Endothelial cell of umbilical vein (primary cell): Measurements from ENCODE around the gene KSR1. TPM values are rescaled to one million over a fixed set of nuclear protein-coding genes. Genes with fewer than 3 reads are reported as not detected.
"Not testable (repeated sequence)": the region's sequence is repeated elsewhere in the genome, so short reads cannot be mapped to it uniquely, and the experiment has no call there.

Experiments
- BruUV-seq: library from RNA; stranded (reverse); fragments of 400-500 nt; replicated peaks from 2 replicates; lab custom pipeline; 2021; lab: Mats Ljungman, UMichigan
- CTCF ChIA-PET: fragments of 300-600, 350-600 bp; sonication (Branson Sonifier 250); formaldehyde crosslinking; loops from one replicate; lab custom pipeline; 2021; ENCODE audit warnings: antibody characterized with exemption, inconsistent platforms; lab: Charles Lee
- POLR2A ChIA-PET: fragments of 300-600, 350-600 bp; sonication (Branson Sonifier 250); formaldehyde crosslinking; loops from one replicate; lab custom pipeline; 2021; ENCODE audit warnings: antibody characterized with exemption, inconsistent platforms; lab: Charles Lee
- DNase-seq: peaks from one replicate; pipeline ENCODE4 v3.0.0-alpha.2; 2011; ENCODE audit warnings: low read depth, low spot score
- FAIRE-seq: peaks from 2 replicates; lab custom pipeline; 2011; peaks lifted over from hg19 to GRCh38; lab: Jason Lieb, UNC
- H2AFZ ChIP-seq: 2 replicates; pipeline ENCODE4 v1.6.0; 2012; ENCODE audit warnings: low read depth, low read length, control low read depth, inconsistent platforms
- H3K27ac ChIP-seq: 2 replicates; pipeline ENCODE4 v1.5.1; 2011; ENCODE audit warnings: low read depth, mild to moderate bottlenecking, control low read depth, low read length, moderate library complexity; ENCODE audit not compliant: insufficient read depth
- H3K27me3 ChIP-seq, 2 experiments: 2 replicates each; pipeline versions ENCODE4 v1.6.0 to v1.6.1; 2011; ENCODE audit warnings: low read length in 2 of 2, mixed read lengths in 1 of 2; ENCODE audit not compliant: control insufficient read depth in 2 of 2, insufficient read depth in 2 of 2
- H3K36me3 ChIP-seq, 2 experiments: 2 replicates in 1 of 2; 3 replicates in 1 of 2; pipeline ENCODE4 v1.5.1; 2011; ENCODE audit warnings: low read length in 2 of 2, mild to moderate bottlenecking in 1 of 2, moderate library complexity in 1 of 2; ENCODE audit not compliant: control insufficient read depth in 2 of 2, insufficient read depth in 2 of 2; ENCODE audit errors: extremely low read depth in 1 of 2
- H3K4me1 ChIP-seq: 3 replicates; pipeline ENCODE4 v1.5.1; 2011; ENCODE audit warnings: mild to moderate bottlenecking, low read length; ENCODE audit not compliant: control insufficient read depth, insufficient read depth; ENCODE audit errors: extremely low read depth
- H3K4me2 ChIP-seq: 2 replicates; pipeline ENCODE4 v1.6.1; 2011; ENCODE audit warnings: low read length, control low read depth, mixed read lengths; ENCODE audit not compliant: insufficient read depth
- H3K4me3 ChIP-seq, 3 experiments: fragments of 200-600 bp in 1 of 3; sonication (generic), shearing (Covaris generic) in 1 of 3; replicated peaks in 1 of 3; 2 replicates each; pipeline ENCODE4 v1.5.1; 2011 to 2016; ENCODE audit warnings: control low read depth in 3 of 3, low read length in 3 of 3, mild to moderate bottlenecking in 2 of 3, inconsistent platforms in 1 of 3, low read depth in 1 of 3, moderate library complexity in 1 of 3; ENCODE audit not compliant: insufficient read depth in 1 of 3
- H3K79me2 ChIP-seq: 2 replicates; pipeline ENCODE4 v1.6.0; 2012; ENCODE audit warnings: low read length, inconsistent platforms; ENCODE audit not compliant: control insufficient read depth, insufficient read depth
- H3K9ac ChIP-seq: replicated peaks from 2 replicates; pipeline ENCODE3; 2011; ENCODE audit warnings: low read length, control low read depth; ENCODE audit not compliant: insufficient read depth; ENCODE audit errors: extremely low read depth
- H3K9me1 ChIP-seq: replicated peaks from 3 replicates; pipeline ENCODE4 v1.6.0; 2011; ENCODE audit warnings: mild to moderate bottlenecking, low read length; ENCODE audit not compliant: control insufficient read depth, insufficient read depth; ENCODE audit errors: extremely low read depth
- H3K9me3 ChIP-seq: replicated peaks from 2 replicates; pipeline ENCODE4 v1.5.1; 2012; ENCODE audit warnings: low read length, inconsistent platforms; ENCODE audit not compliant: control insufficient read depth, insufficient read depth
- H4K20me1 ChIP-seq: replicated peaks from 2 replicates; pipeline ENCODE3; 2011; ENCODE audit warnings: mild to moderate bottlenecking, low read length; ENCODE audit not compliant: control insufficient read depth, insufficient read depth; ENCODE audit errors: extremely low read depth
- CTCF ChIP-seq, 2 donors: IDR thresholded peaks; 1 replicate in 1 of 2; 2 replicates in 1 of 2; pipeline ENCODE4 v1.5.1; 2011; ENCODE audit warnings: low read length in 2 of 2, mild to moderate bottlenecking in 2 of 2, moderate library complexity in 2 of 2, control low read depth in 1 of 2, inconsistent platforms in 1 of 2, low read depth in 1 of 2; ENCODE audit not compliant: insufficient read depth in 1 of 2; ENCODE audit errors: extremely low read depth in 1 of 2
- EZH2 ChIP-seq: IDR thresholded peaks from 2 replicates; pipeline ENCODE4 v1.6.1; 2012; ENCODE audit warnings: borderline replicate concordance, low read depth, mild to moderate bottlenecking, moderate library complexity, low read length, inconsistent platforms; ENCODE audit not compliant: severe bottlenecking
- FOS ChIP-seq: IDR thresholded peaks from 2 replicates; pipeline ENCODE4 v1.6.1; 2011; ENCODE audit warnings: mild to moderate bottlenecking, low read length, moderate library complexity, borderline replicate concordance; ENCODE audit not compliant: insufficient read depth
- GATA2 ChIP-seq: IDR thresholded peaks from 2 replicates; pipeline ENCODE4 v1.7.0; 2011; ENCODE audit warnings: low read depth, mild to moderate bottlenecking, moderate library complexity, mixed read lengths, low read length; ENCODE audit not compliant: insufficient read length, insufficient read depth
- JUN ChIP-seq: IDR thresholded peaks from 2 replicates; pipeline ENCODE4 v1.6.1; 2011; ENCODE audit warnings: borderline replicate concordance, low read depth; ENCODE audit not compliant: insufficient read length, insufficient read depth
- MAX ChIP-seq: IDR thresholded peaks from 2 replicates; pipeline ENCODE4 v1.6.1; 2011; ENCODE audit not compliant: insufficient read depth, insufficient read length
- MYC ChIP-seq: IDR thresholded peaks from one replicate; pipeline ENCODE4 v1.6.1; 2011; ENCODE audit warnings: mild to moderate bottlenecking, low read depth, low read length
- POLR2A ChIP-seq: IDR thresholded peaks from 2 replicates; pipeline ENCODE4 v1.6.1; 2012; ENCODE audit warnings: low read depth, mild to moderate bottlenecking, control low read depth, low read length
- POLR2AphosphoS5 ChIP-seq: IDR thresholded peaks from 2 replicates; pipeline ENCODE4 v1.6.1; 2012; ENCODE audit warnings: low read depth, mild to moderate bottlenecking, control low read depth, low read length, moderate library complexity; ENCODE audit not compliant: insufficient read depth
- dilution Hi-C: fragments of 300-500 bp; cut with MboI; formaldehyde crosslinking; loops from one replicate; pipeline ENCODE4 v1.15.0; 2019; ENCODE audit warnings: low sequenced_read_pairs; ENCODE audit not compliant: extremely low pct_ligation_motif_present
- intact Hi-C: fragments of 100-400 bp; cut with micrococcal nuclease; formaldehyde crosslinking; loops from one replicate; pipeline ENCODE4 v1.10.0; 2022
- polyA plus RNA-seq, 4 experiments: library from polyadenylated mRNA; depleted of rRNA in 3 of 4; stranded (reverse) in 3 of 4; unstranded in 1 of 4; fragments of >200 nt; gene quantifications; 2 replicates each; pipeline versions ENCODE4 v1.2.1 to v1.2.3, GENCODE V29; 2011 to 2012; ENCODE audit warnings: missing spikeins in 1 of 4
- total RNA-seq: library from RNA; stranded (reverse); gene quantifications from 2 replicates; pipeline ENCODE4 v1.2.3, GENCODE V29; 2021

Gene KSR1
- total and polyA plus RNA-seq, 2 donors (not counting 3 experiments of a cell fraction or from before 2014, with no cell fraction given) = 35.4 to 80.2 TPM

- DNase-seq (no peak), FAIRE-seq (no peak)
- Histone ChIP-seq H3K4me1 (no peaks in the 10 kb centered on the region), H3K36me3 (no peaks in the 10 kb centered on the region), H3K9me3 (no peaks in the 10 kb centered on the region), H3K4me2 (no peak overlapping the region), H3K79me2 (no peaks in the 10 kb centered on the region), H3K27ac (no peak overlapping the region), H4K20me1 (no peaks in the 10 kb centered on the region), H3K4me3 (no peak overlapping the region), H2AFZ (no peak overlapping the region), H3K27me3 (no peaks in the 10 kb centered on the region), H3K9me1 (no peaks in the 10 kb centered on the region), H3K9ac (no peak overlapping the region)
- ChIA-PET CTCF (interaction anchor here (0.6 to 1.4 kb wide), 2 partner anchors 37 to 71 kb away, joined by 3 to 6 read pairs; no protein-coding TSS in a partner anchor), POLR2A (no interaction called here)
- dilution Hi-C loops (loop anchor here (25.0 kb wide), 1 partner anchor 137 kb away; no protein-coding TSS in a partner anchor), intact Hi-C loops (no loop called here)
- no TSS peak for BruUV-seq
- TF ChIP-seq POLR2AphosphoS5 = no peak
- no peak for TF ChIP-seq EZH2
- no peak for TF ChIP-seq JUN
- no peak for TF ChIP-seq MAX
- TF ChIP-seq FOS = no peak
- no peak for TF ChIP-seq MYC
- no peak for TF ChIP-seq CTCF (IDR thresholded peaks at IDR 0.05; ENCODE audit: extremely low read depth in 1 of 2, insufficient read depth in 1 of 2, low read depth in 1 of 2, low read length in 2 of 2)
- no peak for TF ChIP-seq POLR2A
- TF ChIP-seq GATA2 = no peak
Observed at GRCh38 chr17:27424941-27425340, 31.3 kb upstream of the KSR1 start.

GRCh38 chr17:27425571-27425970 is 30.7 kb upstream of the KSR1 start:
- H3K4me2 ChIP-seq, FAIRE-seq, H3K9me1 ChIP-seq, H3K9ac ChIP-seq, H3K4me1 ChIP-seq, H3K36me3 ChIP-seq, intact Hi-C loops, POLR2A ChIA-PET, H3K9me3 ChIP-seq, H3K79me2 ChIP-seq, DNase-seq, H4K20me1 ChIP-seq, H3K27me3 ChIP-seq, H3K4me3 ChIP-seq, BruUV-seq, H3K27ac ChIP-seq, H2AFZ ChIP-seq: not testable (repeated sequence)
- dilution Hi-C loops = loop anchor here (25.0 kb wide), 1 partner anchor 137 kb away; no protein-coding TSS in a partner anchor
- CTCF ChIA-PET = interaction anchor here (1.4 kb wide), 1 partner anchor 72 kb away, joined by 6 read pairs; no protein-coding TSS in a partner anchor
